H1 (cell line): ENCODE results near the gene DNAJC11.

ENCODE experiments used
- CTCF ChIP-seq, 3 experiments: IDR thresholded peaks; 1 replicate in 2 of 3; 2 replicates in 1 of 3; pipeline versions ENCODE4 v1.5.1 to v1.6.1; 2011; ENCODE audit warnings: low read length in 3 of 3, mild to moderate bottlenecking in 3 of 3, inconsistent platforms in 2 of 3, low read depth in 1 of 3, moderate library complexity in 1 of 3; ENCODE audit not compliant: insufficient read depth in 1 of 3; ENCODE audit errors: control extremely low read depth in 1 of 3
- E2F6 ChIP-seq: IDR thresholded peaks from 2 replicates; pipeline ENCODE4 v1.6.1; 2012; ENCODE audit warnings: inconsistent platforms
- EZH2 ChIP-seq: fragments of 200-600 bp; sonication (generic); IDR thresholded peaks from 2 replicates; pipeline ENCODE4 v1.7.1; 2012; ENCODE audit warnings: low read depth, mild to moderate bottlenecking, moderate library complexity, low read length, inconsistent platforms; ENCODE audit not compliant: severe bottlenecking
- POLR2A ChIP-seq, 2 experiments: IDR thresholded peaks; 1 replicate in 1 of 2; 2 replicates in 1 of 2; pipeline ENCODE4 v1.6.1; 2011; ENCODE audit warnings: low read depth in 2 of 2, low read length in 2 of 2, mild to moderate bottlenecking in 2 of 2; ENCODE audit errors: control extremely low read depth in 1 of 2
- USF2 ChIP-seq: IDR thresholded peaks from 2 replicates; pipeline ENCODE4 v1.6.1; 2011; ENCODE audit warnings: low read length, improper control_type of control experiment

GRCh38 chr1:6690186-6690585 lies 11.4 kb downstream of the DNAJC11 start:
- no peak for TF ChIP-seq CTCF (IDR thresholded peaks at IDR 0.05; ENCODE audit: control extremely low read depth in 1 of 3, insufficient read depth in 1 of 3, low read depth in 1 of 3, low read length in 3 of 3)
- TF ChIP-seq E2F6, result no peak
- no peak for TF ChIP-seq POLR2A (IDR thresholded peaks at IDR 0.05; ENCODE audit: control extremely low read depth in 1 of 2, low read depth in 2 of 2, low read length in 2 of 2)
- no peak for TF ChIP-seq EZH2
- no peak for TF ChIP-seq USF2
